Measurements from ENCODE around the gene NHLH1. TPM values are rescaled to one million over a fixed set of nuclear protein-coding genes. Genes with fewer than 3 reads are reported as not detected.

The NHLH1 gene
- total RNA-seq, 1 donor from 2014 or later: 10.6 TPM

- TF ChIP-seq CTCF (conservative IDR thresholded peaks at IDR 0.05): no peak
- no peaks in the 10 kb centered on the region for H3K27me3 Mint-ChIP-seq (ENCODE audit: low read depth)
- no peak for DNase-seq (ENCODE audit: low read depth, low spot score)
- H3K36me3 Mint-ChIP-seq (ENCODE audit: low read depth): peaks cover 8% of the 10 kb centered on the region
- H3K4me3 Mint-ChIP-seq: peak overlapping the region; percentile 95
- H3K9me3 Mint-ChIP-seq: no peaks in the 10 kb centered on the region
- peak overlapping the region; percentile 64 for H3K27ac Mint-ChIP-seq (ENCODE audit: unreplicated experiment)
- H3K4me1 Mint-ChIP-seq: peaks cover 80% of the 10 kb centered on the region
These were observed 38.5 kb downstream of the NHLH1 start for GRCh38 chr1:160405331-160405877.

- peak overlapping the region; percentile 49 for H3K4me3 Mint-ChIP-seq
- no peak for DNase-seq (ENCODE audit: low read depth, low spot score)
These were observed 39.5 kb downstream of the NHLH1 start for GRCh38 chr1:160406131-160406968.

DNA sequence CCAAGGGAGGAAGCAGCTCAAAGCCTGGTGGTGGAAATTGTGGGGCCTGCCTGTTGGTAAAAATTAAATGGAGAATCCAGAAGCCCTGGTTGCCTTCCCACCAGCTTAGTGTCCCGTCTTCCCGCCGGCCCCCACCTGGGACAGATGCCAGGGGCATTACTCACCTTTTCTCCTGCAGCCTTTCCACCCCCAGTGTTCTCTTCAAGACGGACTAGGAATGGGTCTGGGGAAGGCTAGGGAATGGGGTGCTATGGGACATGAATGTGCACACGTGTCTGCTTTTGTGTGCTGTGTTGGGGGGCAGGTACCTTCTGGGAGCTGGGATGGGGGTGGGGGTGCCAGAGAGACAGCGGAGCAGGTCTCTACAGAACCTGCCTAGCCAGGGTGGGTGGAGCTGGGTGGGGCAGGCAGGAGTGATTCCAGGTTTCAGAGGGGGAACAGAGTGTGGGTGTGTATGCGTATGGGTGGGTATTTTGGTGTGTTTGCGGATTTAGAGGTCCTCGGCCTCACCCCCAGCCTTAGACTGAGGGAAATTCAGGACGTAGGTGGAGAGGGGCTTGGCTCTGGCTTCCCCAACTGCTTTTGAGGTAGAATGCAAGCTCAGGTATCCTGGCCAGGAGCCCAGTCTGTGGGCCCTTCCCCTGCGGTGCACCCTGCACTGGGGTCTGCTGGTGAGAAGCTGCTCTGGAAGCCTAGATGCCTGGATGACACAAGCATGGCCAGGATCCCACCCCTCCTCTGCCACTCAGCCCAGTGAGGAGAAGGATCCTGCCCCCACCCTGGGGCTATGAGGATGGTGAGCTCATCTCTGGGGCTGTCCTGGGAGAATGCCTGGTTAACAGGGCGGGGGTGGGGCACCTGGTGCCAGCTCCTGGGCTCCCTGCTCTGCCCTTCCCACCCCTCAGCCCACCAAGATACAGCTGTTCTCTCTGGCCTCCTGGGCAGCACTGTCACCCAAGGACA lies 41.2 kb downstream of the NHLH1 start:
- no peak for TF ChIP-seq CTCF (conservative IDR thresholded peaks at IDR 0.05)
- H3K4me3 Mint-ChIP-seq: peak overlapping the region; percentile 88
- no peaks in the 10 kb centered on the region for H3K9me3 Mint-ChIP-seq
- no peaks in the 10 kb centered on the region for H3K27me3 Mint-ChIP-seq (ENCODE audit: low read depth)
- no peak for DNase-seq (ENCODE audit: low read depth, low spot score)
- H3K36me3 Mint-ChIP-seq (ENCODE audit: low read depth): peaks cover 8% of the 10 kb centered on the region
- H3K27ac Mint-ChIP-seq (ENCODE audit: unreplicated experiment): no peak overlapping the region
- H3K4me1 Mint-ChIP-seq: peaks cover 83% of the 10 kb centered on the region

More at GRCh38 chr1:160406131-160406968, 39.5 kb downstream of the NHLH1 start:
- Mint-ChIP-seq H3K9me3 (no peaks in the 10 kb centered on the region), H3K27ac (ENCODE audit: unreplicated experiment) (no peak overlapping the region), H3K4me1 (peaks cover 87% of the 10 kb centered on the region), H3K27me3 (ENCODE audit: low read depth) (no peaks in the 10 kb centered on the region), H3K36me3 (ENCODE audit: low read depth) (peaks cover 8% of the 10 kb centered on the region)
- no peak for TF ChIP-seq CTCF (conservative IDR thresholded peaks at IDR 0.05)

DNA sequence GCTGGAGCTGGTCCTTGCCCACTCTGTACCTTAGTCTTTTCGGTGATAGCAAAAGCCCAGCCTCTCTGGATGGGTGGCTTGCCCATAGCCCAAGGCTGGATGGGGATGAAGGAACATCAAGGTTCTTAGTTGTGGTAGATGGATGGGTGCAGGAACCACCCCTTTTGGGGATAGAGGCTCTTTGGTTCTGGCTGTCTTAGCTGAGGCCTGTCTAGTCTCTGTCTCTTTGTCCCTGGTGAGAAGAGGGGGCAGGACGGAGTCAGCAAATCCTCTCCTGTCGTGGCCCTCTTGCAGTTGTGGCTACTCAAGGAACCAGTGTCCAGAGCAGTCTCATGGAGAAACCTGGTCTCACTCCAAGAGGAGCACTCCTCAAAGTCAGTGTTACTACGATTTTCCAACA lies 42.0 kb downstream of the NHLH1 start:
- DNase-seq (ENCODE audit: low read depth, low spot score): no peak
- H3K27me3 Mint-ChIP-seq (ENCODE audit: low read depth): no peaks in the 10 kb centered on the region
- peak overlapping the region; percentile 88 for H3K4me3 Mint-ChIP-seq
- H3K4me1 Mint-ChIP-seq: peaks cover 81% of the 10 kb centered on the region
- H3K36me3 Mint-ChIP-seq (ENCODE audit: low read depth): peaks cover 8% of the 10 kb centered on the region
- no peak for TF ChIP-seq CTCF (conservative IDR thresholded peaks at IDR 0.05)
- H3K9me3 Mint-ChIP-seq: no peaks in the 10 kb centered on the region
- peak overlapping the region; percentile 97 for H3K27ac Mint-ChIP-seq (ENCODE audit: unreplicated experiment)

DNA sequence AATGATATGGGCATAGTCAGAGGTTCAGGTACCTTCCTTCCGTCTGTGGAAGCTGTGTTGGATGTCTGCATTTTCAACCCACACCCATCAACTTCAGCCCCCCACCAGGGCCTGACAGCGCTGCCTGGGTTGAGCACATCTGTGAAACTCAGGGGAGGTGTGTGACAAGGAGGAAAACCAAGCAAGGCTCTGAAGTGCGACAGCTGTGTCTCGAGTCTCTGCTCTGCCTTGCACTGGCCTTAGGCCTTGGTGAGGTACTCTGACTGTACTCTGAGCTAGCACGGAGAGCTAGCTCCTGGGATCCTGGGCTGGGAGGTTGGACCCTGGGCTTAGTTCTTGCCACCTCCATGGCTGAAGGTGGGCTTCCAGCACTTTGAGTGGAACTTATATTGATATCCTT lies 42.6 kb downstream of the NHLH1 start:
- DNase-seq (ENCODE audit: low read depth, low spot score): no peak
- H3K36me3 Mint-ChIP-seq (ENCODE audit: low read depth): peaks cover 8% of the 10 kb centered on the region
- no peaks in the 10 kb centered on the region for H3K9me3 Mint-ChIP-seq
- H3K27ac Mint-ChIP-seq (ENCODE audit: unreplicated experiment): peak overlapping the region; percentile 97
- H3K4me3 Mint-ChIP-seq: peak overlapping the region; percentile 88
- no peaks in the 10 kb centered on the region for H3K27me3 Mint-ChIP-seq (ENCODE audit: low read depth)
- no peak for TF ChIP-seq CTCF (conservative IDR thresholded peaks at IDR 0.05)
- peaks cover 81% of the 10 kb centered on the region for H3K4me1 Mint-ChIP-seq
